Uterus (tissue), 2 donors: ENCODE data around the gene MIAT.

Source experiments
- POLR2A ChIP-seq, 2 donors: fragments of 450-650 bp; IDR thresholded peaks; one replicate each; pipeline ENCODE4 v1.6.1; 2016; ENCODE audit warnings: antibody characterized with exemption in 2 of 2, mild to moderate bottlenecking in 1 of 2, moderate library complexity in 1 of 2
- TF ChIP-seq, protein P1 (sequence below), 4 experiments: fragments of 200-600 bp in 2 of 4; fragments of 450-650 bp in 2 of 4; sonication (generic) in 2 of 4; IDR thresholded peaks; one replicate each; pipeline ENCODE4 v1.5.1; 2016 to 2019; ENCODE audit warnings: antibody characterized with exemption in 4 of 4, mild to moderate bottlenecking in 2 of 4, moderate library complexity in 1 of 4

DNA sequence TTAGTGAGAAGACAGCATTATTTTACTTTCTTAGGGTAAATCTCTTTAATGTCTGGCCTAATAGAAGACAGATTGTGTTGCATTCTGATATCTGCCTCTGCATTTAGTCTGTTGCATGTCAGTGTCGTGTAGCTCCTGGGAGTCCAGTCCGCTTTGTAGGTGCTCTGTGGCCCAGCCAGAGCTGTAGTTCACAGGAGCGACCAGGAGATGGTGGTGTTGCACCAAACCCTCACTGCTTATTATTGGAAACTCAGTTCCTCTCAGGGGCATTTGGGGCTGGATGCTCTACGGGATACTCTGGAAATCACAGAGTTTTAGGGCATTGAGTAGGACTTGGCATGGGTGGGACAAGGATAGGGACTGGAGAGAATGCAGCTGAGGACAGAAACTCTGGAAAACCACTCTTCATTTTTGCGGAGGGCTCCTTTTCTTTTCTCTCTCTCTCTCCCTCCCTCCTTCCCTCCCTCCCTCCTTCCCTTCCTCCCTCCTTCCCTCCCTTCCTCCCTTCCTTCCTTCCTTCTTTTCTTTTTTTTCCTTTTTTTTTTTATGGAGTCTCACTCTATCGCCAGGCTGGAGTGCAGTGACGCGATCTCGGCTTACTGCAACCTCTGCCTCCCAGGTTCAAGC lies 21.7 kb downstream of the MIAT start:
- TF ChIP-seq, protein P1, sequence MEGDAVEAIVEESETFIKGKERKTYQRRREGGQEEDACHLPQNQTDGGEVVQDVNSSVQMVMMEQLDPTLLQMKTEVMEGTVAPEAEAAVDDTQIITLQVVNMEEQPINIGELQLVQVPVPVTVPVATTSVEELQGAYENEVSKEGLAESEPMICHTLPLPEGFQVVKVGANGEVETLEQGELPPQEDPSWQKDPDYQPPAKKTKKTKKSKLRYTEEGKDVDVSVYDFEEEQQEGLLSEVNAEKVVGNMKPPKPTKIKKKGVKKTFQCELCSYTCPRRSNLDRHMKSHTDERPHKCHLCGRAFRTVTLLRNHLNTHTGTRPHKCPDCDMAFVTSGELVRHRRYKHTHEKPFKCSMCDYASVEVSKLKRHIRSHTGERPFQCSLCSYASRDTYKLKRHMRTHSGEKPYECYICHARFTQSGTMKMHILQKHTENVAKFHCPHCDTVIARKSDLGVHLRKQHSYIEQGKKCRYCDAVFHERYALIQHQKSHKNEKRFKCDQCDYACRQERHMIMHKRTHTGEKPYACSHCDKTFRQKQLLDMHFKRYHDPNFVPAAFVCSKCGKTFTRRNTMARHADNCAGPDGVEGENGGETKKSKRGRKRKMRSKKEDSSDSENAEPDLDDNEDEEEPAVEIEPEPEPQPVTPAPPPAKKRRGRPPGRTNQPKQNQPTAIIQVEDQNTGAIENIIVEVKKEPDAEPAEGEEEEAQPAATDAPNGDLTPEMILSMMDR (IDR thresholded peaks at IDR 0.05): peak; percentile 74 to 87 (median 84)
- TF ChIP-seq POLR2A (IDR thresholded peaks at IDR 0.05): no peak
